Thymus (tissue), 11 donors: Measurements from ENCODE around the gene MANBA. TPM values are rescaled to one million over a fixed set of nuclear protein-coding genes. Genes with fewer than 3 reads are reported as not detected.
"Not testable (repeated sequence)": the region's sequence is repeated elsewhere in the genome, so short reads cannot be mapped to it uniquely, and the experiment has no call there.

Experiments used
- DNase-seq, 9 donors: peaks; one replicate each; pipeline ENCODE4 v3.0.0-alpha.2; 2013; ENCODE audit warnings: low spot score in 9 of 9, low read depth in 6 of 9, missing footprints in 1 of 9
- H3K27ac ChIP-seq, 2 donors: one replicate each; pipeline ENCODE4 v1.5.1; 2013; ENCODE audit warnings: control low read depth in 1 of 2, low read depth in 1 of 2, low read length in 1 of 2, mild to moderate bottlenecking in 1 of 2, moderate library complexity in 1 of 2
- H3K27me3 ChIP-seq, 2 donors: one replicate each; pipeline ENCODE4 v1.5.1; 2013; ENCODE audit warnings: low read length in 1 of 2; ENCODE audit not compliant: control insufficient read depth in 2 of 2, insufficient read depth in 1 of 2
- H3K36me3 ChIP-seq, 2 donors: one replicate each; pipeline ENCODE4 v1.5.1; 2013; ENCODE audit warnings: low read length in 1 of 2, mild to moderate bottlenecking in 1 of 2, moderate library complexity in 1 of 2; ENCODE audit not compliant: control insufficient read depth in 2 of 2, insufficient read depth in 2 of 2
- H3K4me1 ChIP-seq, 2 donors: one replicate each; pipeline ENCODE4 v1.5.1; 2013; ENCODE audit warnings: low read length in 2 of 2; ENCODE audit not compliant: control insufficient read depth in 2 of 2, insufficient read depth in 2 of 2
- H3K4me3 ChIP-seq, 2 donors: one replicate each; pipeline ENCODE4 v1.5.1; 2013; ENCODE audit warnings: low read length in 2 of 2, control low read depth in 1 of 2, mild to moderate bottlenecking in 1 of 2
- H3K9me3 ChIP-seq, 2 donors: one replicate each; pipeline ENCODE4 v1.5.1; 2013; ENCODE audit warnings: low read length in 1 of 2, mild to moderate bottlenecking in 1 of 2; ENCODE audit not compliant: control insufficient read depth in 2 of 2, insufficient read depth in 1 of 2
- WGBS: extraction: QIAGEN DNeasy Blood & Tissue Kit; methylation state at CpG from one replicate; pipeline ENCODE4 v1.1.7; 2013; 5-methylcytosine and 5-hydroxymethylcytosine counted together
- polyA plus RNA-seq: library from polyadenylated mRNA; stranded (reverse); fragments of 200-250 nt; gene quantifications from one replicate; pipeline ENCODE4 v1.2.3, GENCODE V29; 2013
- total RNA-seq: library from RNA; stranded (reverse); fragments of 120-200 nt; gene quantifications from one replicate; pipeline ENCODE4 v1.2.4, GENCODE V29; 2013
- donor health status: healthy.

MANBA gene
- total and polyA plus RNA-seq, 2 donors: 19.0 to 19.7 TPM

DNA sequence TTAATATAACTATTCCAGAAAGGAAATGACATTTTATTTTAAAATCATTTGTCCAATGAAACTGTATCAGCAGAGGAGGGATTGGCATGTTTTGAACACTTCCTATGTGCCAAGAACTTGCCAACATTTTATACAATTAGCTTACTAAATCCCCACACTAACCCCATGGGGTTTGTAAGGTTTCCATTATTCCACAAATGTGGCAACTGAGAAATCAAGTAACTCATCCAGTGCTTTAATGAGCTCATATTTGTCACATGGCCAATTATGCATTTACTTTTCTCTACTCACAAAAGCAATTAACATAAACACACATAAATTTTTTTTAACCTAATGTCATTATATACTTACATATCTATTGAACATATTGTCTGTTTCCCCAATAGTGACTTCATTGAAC, 37.3 kb downstream of the MANBA start:
- Histone ChIP-seq H3K9me3 (no peaks in the 10 kb centered on the region), H3K4me1 (no peaks in the 10 kb centered on the region), H3K36me3 (peaks cover 0 to 9% of the 10 kb centered on the region in 2 donors), H3K4me3 (no peak overlapping the region), H3K27ac (no peak overlapping the region), H3K27me3 (no peaks in the 10 kb centered on the region)
- no peak for DNase-seq

DNA sequence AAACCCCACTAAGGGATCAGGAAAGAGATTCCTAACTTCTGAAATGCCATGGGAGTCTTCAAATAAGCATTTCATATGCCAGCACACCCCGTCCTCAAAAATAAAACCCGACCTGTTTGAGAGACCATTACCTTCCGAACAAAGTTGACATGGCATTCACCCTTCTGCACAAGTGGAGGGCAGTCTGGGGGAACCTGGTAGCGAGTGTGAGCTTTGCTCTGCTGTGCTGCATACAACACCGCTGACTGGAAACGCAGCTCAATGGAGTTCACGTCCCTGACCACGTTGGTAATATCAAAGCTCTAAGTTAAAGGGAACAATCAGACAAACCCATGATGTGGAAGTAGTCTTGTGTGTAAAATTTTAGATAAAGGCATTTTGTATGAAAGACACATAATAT, 38.0 kb downstream of the MANBA start:
- no peak overlapping the region for H3K4me3 ChIP-seq
- DNase-seq: no peak
- no peaks in the 10 kb centered on the region for H3K4me1 ChIP-seq
- no peak overlapping the region for H3K27ac ChIP-seq
- 98% methylated on average over 8 of the region's 8 CpGs for WGBS
- H3K36me3 ChIP-seq: peaks cover 0 to 9% of the 10 kb centered on the region in 2 donors
- no peaks in the 10 kb centered on the region for H3K9me3 ChIP-seq
- H3K27me3 ChIP-seq: no peaks in the 10 kb centered on the region

DNA sequence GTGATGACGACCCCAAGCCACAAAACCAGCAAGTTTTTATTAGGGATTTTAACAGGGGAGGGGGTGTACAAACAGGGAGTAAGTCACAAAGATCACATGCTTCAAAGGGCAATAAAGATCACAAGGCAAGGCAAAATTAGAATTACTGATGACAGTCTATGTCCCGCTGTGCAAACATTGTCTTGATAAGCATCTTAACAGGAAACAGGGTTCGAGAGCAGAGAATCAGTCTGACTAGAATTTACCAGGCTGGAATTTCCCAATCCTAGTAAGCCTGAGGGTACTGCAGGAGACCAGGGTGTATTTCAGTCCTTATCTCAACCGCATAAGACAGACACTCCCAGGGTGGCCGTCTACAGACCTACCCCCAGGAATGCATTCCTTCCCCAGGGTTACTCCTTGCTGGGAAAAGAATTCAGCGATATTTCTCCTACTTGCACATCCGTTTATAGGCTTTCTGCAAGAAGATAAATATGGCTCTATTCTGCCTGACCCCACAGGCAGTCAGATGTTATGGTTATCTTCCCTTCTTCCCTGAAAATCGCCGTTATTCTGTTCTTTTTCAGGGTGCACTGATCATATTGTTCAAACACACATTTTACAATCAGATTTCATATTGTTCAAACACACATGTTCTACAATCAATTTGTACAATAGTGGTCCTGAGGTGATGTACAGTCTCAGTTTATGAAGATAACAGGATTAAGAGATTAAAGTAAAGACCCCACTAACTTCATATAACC, 41.8 kb downstream of the MANBA start:
- not testable (repeated sequence) for H3K27me3 ChIP-seq, DNase-seq, H3K4me1 ChIP-seq, H3K9me3 ChIP-seq, H3K36me3 ChIP-seq, H3K27ac ChIP-seq, H3K4me3 ChIP-seq
- 96% methylated on average over 9 of the region's 9 CpGs for WGBS

DNA sequence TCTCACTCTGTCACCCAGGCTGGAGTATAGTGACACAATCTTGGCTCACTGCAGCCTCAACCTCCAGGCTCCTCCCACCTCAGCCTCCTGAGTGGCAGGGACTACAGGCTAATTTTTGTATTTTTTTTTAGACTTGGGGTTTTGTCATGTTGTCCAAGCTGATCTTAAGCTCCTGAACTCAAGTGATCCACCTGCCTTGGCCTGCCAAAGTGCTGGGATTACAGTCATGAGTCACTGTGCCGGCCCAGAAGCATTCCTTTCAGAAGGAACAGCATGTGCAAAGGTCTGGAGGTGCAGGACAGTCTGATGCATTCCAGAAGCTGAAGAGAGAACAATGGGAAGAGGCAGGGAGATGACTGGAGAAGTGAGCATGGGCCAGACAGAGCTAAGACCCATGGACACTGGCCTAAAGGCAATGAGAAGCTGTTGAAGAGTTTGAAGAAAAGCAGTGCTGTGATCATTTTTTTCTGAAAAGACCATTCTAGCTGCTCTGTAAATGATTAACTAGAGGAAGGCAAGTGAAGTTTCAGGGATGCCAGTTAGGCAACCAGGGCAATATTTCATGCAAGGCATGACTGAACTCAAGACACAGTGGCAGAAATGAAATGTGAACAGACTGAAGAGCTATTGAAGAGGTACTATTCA, 43.2 kb downstream of the MANBA start:
- no peak for DNase-seq
- Histone ChIP-seq H3K27ac (no peak overlapping the region), H3K9me3 (no peaks in the 10 kb centered on the region), H3K36me3 (peaks cover 0 to 5% of the 10 kb centered on the region in 2 donors), H3K4me1 (no peaks in the 10 kb centered on the region), H3K4me3 (no peak overlapping the region), H3K27me3 (no peaks in the 10 kb centered on the region)
- WGBS: 97% methylated on average over 1 of the region's 1 CpG

DNA sequence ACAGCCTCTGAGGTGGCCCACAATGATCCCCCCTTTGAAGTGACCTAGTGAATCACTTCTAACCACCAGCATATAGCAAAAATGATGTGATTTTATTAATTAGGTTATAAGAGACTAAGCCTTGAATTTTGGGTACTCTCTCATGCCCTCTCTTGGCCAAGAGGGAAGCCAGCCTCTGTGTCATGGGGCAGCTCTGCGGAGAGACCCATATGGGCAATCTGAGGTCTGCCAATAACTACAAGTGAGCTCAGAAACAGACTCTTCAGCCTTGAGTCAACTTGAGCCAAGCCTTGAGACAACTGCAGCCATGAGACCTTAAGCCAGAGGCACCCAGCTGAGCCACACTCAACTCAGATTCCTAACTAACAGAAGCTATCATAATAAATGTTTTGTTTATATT, 45.7 kb downstream of the MANBA start:
- no peaks in the 10 kb centered on the region for H3K9me3 ChIP-seq
- H3K4me1 ChIP-seq: no peaks in the 10 kb centered on the region
- H3K27ac ChIP-seq: no peak overlapping the region
- DNase-seq: no peak
- no peaks in the 10 kb centered on the region for H3K27me3 ChIP-seq
- H3K36me3 ChIP-seq: peaks cover 0 to 4% of the 10 kb centered on the region in 2 donors
- H3K4me3 ChIP-seq: no peak overlapping the region
- WGBS: 93% methylated on average over 1 of the region's 1 CpG

DNA sequence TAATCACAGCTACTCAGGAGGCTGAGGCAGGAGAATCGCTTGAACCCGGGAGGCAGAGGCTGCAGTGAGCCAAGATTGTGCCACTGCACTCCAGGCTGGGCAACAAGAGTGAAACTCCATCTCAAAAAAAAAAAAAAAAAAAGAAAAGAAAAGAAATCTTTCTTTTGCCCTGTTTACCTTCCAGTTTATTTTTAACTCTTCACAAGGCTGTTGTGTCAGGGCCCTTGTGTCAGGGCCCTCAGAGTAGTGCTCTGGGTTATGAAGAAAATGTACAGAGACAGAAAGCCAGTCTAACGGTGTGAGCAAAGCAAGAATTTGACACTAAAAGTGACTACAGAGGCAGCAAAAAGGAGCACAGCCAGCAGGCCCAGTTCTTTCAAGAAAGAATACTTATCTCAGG, 47.0 kb downstream of the MANBA start:
- 95% methylated on average over 3 of the region's 3 CpGs for WGBS
- not testable (repeated sequence) for H3K4me3 ChIP-seq, H3K27ac ChIP-seq, DNase-seq, H3K27me3 ChIP-seq, H3K4me1 ChIP-seq, H3K36me3 ChIP-seq, H3K9me3 ChIP-seq

DNA sequence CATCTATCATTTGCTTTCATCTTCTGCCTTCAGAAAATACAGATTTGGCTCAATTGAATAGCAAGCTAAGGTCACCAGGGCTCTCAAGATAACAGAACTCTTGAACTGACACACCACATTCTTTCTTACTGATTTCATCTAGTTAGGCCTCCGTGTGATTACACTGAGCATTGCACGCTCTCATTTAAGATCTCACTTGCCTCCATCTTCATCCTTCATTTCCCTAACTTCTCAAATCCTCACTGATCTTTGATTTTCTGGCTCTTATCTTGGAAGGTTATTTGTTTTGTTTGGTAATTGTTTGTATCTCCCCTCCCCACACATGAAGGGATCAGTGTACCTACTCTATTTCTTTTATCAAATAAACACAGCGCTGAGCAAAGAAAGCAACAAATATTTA, 47.7 kb downstream of the MANBA start:
- Histone ChIP-seq H3K27ac (no peak overlapping the region), H3K9me3 (no peaks in the 10 kb centered on the region), H3K4me1 (no peaks in the 10 kb centered on the region), H3K4me3 (no peak overlapping the region), H3K36me3 (no peaks in the 10 kb centered on the region), H3K27me3 (no peaks in the 10 kb centered on the region)
- DNase-seq: no peak
- 93% methylated on average over 3 of the region's 3 CpGs for WGBS

DNA sequence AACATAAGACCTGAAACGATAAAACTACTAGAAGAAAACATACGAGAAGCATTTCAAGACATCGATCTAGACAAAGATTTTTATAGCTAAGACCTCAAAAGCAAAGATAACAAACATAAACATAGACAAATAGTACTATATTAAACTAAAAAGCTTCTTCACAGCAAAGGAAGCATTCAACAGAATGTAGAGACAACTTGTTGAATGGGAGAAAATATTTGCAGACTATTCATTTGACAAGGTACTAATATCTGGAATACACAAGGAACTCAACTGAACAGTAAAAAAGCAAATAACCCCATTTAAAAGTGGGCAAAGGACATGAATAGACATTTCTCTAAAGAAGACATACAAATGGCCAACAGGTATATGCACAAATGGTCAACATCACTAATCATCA, 49.8 kb downstream of the MANBA start:
- 99% methylated on average over 3 of the region's 3 CpGs for WGBS
- H3K9me3 ChIP-seq: peaks cover 0 to 2% of the 10 kb centered on the region in 2 donors
- no peaks in the 10 kb centered on the region for H3K4me1 ChIP-seq
- H3K4me3 ChIP-seq: no peak overlapping the region
- no peaks in the 10 kb centered on the region for H3K27me3 ChIP-seq
- peaks cover 0 to 1% of the 10 kb centered on the region in 2 donors for H3K36me3 ChIP-seq
- no peak overlapping the region for H3K27ac ChIP-seq
- no peak for DNase-seq

DNA sequence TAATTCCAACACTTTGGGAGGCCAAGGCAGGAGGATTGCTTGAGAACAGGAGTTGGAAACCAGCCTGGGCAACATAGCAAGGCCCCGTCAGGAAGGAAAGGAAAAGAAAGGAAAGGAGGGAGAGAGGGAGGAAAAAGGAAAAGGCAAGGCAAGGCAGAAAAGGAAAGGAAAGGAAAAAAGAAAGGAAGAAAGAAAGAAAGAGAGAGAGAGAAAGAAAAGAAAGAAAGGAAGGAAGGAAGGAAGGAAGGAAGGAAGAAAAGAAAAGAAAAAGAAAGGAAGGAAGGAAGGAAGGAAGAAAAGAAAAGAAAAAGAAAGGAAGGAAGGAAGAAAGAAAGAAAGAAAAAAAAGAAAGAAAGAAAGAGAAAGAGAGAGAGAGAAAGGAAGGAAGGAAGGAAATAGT, 51.7 kb downstream of the MANBA start:
- not testable (repeated sequence) for H3K4me3 ChIP-seq, H3K4me1 ChIP-seq
- WGBS: 98% methylated on average over 1 of the region's 1 CpG

More for the DNA sequence above, 51.7 kb downstream of the MANBA start:
- not testable (repeated sequence) for H3K27ac ChIP-seq, DNase-seq, H3K36me3 ChIP-seq, H3K27me3 ChIP-seq, H3K9me3 ChIP-seq
